HG03575 (cell line): ENCODE data around the gene RALGDS.
"Not testable (repeated sequence)": the region's sequence is repeated elsewhere in the genome, so short reads cannot be mapped to it uniquely, and the experiment has no call there.

Experiments used
- ATAC-seq: cut with Tn5 transposase; IDR thresholded peaks from one replicate; pipeline ENCODE4 v1.9.1; 2021; ENCODE audit not compliant: unreplicated experiment, insufficient number of reproducible peaks, low FRiP score; ENCODE audit errors: extremely low read depth

RALGDS gene

DNA sequence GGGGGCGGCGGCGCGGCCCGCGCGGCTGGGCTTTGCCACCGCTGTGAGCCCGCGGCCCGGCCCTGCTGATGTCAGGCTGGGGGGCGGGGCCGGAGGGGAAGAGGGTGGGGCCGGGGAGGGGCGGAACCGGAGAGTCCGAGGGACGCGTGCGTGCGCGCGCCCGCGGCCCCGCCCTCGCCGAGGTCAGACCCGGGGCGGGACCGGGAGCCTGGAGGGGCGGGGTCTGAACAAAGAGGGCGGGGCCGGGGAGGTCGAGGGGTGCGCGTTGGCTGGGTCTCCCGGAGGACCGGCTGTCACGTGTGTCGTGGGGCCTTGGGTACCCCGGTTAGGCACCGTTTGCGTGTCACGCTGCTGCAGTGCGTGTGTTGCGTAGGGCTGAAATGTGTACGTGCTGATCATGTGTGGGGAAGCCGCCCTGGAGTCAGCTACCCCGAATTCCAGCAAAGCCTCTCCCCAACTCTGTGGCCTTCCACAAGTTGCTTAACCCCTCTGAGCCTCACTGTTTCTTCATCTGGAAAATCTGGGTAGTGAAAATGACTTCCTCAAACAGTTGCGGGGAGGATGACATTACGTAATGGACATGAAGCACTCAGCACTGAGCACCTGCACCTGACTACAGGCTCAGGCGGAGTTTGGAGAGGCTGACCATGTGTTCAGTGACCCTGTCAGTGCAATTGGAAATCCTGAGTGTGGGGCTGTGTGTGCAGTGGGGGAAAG, at the start of gene RALGDS:
RALGDS (minus strand) TSS at position 43 of the 717 bp plus-strand sequence. CDS start 86 bp downstream, outside the sequence.
- ATAC-seq = no peak

DNA sequence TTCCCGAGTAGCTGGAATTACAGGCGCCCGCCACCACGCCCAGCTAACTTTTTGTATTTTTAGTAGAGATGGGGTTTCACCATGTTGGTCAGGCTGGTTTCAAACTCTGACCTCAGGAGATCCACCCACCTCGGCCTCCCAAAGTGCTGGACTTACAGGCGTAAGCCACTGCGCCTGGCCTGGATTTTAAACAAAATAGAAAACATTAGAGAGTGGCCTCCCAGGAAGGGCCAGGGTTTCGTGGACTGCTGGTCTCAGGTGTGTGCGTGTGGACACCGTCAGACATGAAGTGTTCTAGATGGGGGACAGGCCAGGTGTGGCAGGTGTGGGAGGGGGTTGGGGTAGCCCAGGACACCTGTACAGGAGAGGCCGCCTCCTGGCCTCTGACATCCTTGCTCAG, 49.7 kb upstream of the RALGDS start:
- ATAC-seq = no peak

DNA sequence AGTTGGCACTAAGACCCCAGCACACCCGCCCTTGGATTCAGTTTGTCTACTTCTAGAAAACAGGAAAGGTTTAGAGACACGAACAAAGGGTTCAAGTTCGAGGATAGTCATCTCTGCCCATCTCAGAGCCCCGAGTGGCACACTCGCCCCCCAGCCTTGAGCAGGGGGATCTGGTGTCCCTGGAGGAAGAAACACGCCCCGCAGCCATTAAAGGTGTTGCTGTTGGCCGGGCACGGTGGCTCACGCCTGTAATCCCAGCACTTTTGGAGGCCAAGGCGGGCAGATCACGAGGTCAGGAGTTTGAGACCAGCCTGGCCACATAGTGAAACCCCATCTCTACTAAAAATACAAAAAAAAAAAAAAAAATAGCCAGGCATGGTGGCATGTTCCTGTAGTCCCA, 48.6 kb upstream of the RALGDS start:
- ATAC-seq = not testable (repeated sequence)

DNA sequence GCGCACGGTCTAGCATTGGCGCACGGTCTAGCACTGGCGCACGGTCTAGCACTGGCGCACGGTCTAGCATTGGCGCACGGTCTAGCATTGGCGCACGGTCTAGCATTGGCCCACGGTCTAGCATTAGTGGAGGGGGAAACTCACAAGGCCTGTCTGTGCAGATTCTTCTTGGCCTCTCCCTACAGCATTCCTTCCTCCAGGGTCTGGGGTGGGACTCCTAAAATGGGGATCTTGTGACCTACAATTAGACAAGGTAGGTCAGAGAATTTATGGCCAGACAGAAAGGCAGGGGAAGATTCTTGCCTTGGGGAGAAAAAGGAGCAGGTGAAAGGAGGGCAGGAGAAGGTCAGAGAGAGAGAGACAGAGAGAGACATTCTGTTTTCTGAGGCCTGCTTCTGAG, 48.1 kb upstream of the RALGDS start:
- ATAC-seq = no peak

DNA sequence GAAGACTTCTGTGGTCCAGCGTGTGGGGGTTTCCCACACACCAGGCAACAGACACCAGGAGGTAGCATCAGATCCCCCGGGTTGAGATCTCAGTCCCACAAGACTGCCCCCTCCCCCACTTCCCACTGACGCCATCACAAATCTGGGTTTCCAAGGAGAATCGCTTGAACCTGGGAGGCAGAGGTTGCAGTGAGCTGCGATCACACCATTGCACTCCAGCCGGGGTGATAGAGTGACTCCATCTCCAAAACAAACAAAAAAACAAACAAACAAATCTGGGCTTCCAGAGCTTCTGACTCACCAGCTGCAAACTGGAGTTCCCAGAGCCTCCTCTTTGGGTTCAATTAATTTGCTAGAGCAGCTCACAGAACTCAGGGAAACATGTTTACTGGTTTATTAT, 47.4 kb upstream of the RALGDS start:
- ATAC-seq = no peak

DNA sequence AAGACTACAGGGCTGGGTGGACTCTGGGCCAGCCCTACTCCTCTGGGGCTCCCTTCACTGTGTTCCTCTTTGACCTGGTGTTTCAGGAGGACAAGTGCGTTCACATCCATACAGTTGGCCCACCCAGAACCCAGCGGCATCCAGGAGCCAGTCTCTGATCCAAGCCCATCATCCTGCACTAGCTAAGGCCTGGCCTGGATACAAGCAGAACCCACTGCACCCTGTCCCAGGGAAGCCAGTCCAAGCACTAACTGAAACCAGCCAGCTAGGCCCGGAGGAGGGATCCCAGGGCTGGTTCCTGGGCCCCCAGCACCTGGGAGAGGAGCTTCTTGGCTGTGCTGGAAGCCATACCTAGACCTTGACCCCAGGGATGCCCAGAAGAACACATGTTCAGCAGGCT, 46.7 kb upstream of the RALGDS start:
- ATAC-seq = no peak

DNA sequence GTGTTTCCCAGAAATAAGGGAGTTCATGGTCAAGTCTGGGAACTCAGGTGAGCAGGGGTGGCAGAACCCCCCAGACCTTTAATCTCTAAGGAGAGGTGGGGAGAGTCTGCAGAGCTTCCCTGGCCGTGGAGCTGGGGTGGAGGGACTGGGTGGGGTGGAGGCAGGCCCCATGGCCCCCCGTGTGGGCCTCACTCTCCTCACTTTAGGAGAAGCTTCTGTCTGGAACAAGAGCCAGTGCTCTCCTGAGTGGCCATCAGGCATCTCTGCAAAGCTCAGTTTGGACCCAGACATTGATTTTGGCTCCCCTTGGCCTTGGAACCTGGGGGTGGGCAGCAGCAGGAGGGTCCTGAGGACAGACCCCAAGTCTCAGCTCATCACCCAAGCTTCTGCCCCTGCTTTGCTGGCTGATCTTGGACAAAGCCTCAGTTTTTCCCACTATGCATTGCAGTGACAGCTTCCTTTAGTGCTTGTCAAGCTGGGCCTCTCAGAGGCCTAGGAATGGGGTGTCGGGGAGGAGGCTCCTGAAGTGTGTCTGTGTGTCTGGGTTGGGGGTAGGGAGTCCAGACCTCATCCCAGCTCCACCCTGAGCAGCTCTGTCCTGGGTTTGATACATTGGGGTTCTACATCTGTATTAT, 46.2 kb upstream of the RALGDS start:
- no peak for ATAC-seq

DNA sequence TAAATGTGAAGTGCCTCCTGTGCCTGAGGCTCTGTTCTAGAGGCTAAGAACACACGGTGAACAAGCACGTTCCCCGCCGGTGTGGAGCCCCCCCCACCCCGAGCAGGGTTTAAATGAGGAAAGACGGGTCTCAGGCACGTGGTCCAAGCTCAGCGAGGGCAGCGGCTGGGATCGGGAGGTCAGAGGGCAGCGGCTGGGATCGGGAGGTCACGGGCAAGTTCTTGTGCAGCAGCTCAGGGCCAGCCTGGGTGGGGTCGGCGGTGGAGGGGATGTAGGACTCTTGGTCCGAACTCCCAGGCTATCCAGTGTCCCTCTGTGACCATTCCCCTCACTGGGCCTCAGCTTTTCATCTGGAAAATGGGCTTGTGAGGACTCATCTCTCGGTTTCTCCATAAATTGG, 45.4 kb upstream of the RALGDS start:
- ATAC-seq = no peak

DNA sequence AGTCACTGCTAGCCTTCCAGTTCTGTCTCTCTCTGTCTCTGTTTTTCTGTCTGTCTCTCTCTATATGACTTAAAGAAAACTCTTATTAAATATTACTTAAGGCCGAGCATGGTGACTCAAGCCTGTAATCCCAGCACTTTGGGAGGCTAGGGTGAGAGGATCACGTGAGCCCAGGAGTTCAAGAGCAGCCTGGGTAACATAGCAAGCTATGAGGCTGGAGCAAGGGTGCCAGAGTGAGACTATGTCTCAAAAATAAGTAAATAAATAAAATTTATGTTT, 44.4 kb upstream of the RALGDS start:
- ATAC-seq = no peak

DNA sequence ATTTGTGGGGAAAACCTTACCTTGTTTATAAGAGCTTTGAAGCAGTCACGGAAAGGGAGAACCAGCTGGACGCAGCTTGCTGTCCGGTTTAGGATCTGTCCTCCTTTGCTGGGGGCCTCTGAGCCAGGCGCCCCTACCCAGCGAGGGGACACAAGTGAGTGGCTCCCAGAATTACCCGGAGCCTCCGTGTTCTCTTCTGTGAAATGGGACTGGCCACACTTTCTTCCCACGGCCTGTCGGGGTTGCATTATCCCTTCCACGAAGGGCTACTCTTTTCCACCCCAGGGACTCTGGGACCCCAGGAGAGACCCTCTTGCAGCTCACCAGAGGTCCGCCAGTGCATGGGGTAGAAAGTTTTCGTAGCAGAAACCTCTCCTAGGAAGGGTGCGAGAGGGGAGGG, 43.2 kb upstream of the RALGDS start:
- ATAC-seq = no peak

DNA sequence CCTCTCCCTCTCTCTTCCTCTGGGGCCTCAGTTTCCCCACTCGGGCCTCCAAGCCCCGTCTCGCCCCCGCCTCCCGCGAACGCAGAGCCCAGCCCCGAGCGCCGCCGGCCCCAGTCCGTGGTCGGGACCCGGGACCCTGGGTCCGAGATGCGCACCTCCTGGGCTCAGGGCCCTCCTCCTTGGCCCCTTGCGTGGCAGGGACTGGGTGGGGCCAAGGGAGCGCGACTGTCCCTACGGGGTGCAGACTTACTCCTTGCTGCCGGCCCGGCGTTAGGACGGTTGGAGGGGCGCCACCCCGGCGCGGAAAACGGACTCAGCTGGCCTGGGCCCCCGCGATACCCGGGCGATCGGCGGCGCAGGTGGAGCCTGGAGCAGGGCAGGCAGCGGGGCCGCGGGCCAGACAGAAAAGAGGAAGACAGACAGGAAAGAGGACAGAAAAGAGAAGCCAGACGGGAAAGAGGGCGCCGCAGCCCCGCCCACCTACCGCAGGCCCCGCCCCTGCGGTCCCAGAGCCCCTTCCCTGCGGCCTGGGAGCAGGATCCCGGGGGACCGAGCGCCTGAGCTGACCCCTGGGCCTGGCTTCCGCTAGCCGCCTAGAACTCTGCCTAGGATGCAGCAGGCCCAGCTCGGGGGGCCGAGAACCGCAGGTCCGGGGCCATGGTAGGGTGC, 42.6 kb upstream of the RALGDS start, which contains the start of gene GBGT1:
GBGT1 (minus strand) TSS at position 411 of the 669 bp plus-strand sequence. CDS start 1,502 bp downstream, outside the sequence.
- ATAC-seq = no peak

DNA sequence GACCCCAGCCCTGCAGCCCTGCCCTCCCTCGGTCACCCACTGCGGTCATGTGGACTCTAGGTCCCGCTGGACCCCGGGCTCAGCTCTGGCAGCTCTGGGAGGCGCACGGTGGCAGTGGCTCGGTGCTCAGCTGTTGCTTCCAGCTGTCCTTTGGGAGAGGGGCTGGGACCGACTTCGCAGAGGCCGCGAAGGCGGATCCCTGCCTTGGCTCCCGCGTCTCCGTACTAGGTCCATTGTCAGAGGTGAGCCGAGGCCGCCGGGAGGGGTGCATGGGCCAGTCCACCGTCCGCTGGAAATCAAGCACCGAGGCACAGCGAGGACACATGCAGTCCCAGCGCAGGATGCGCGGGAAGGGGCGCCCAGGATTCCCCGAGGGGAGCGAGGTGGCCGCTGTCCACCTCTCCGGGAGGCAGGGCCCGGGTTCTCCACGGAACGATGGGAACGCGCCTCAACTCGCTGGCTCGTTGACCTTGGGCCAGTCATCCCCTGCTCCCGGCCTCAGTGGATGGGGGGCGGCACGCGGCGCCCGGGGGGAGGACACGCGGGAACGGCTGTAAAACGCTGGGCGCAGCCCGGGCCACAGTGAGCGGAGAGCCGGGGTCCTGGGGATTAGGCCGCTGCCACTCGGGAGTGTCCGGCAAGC, 41.9 kb upstream of the RALGDS start:
- no peak for ATAC-seq

DNA sequence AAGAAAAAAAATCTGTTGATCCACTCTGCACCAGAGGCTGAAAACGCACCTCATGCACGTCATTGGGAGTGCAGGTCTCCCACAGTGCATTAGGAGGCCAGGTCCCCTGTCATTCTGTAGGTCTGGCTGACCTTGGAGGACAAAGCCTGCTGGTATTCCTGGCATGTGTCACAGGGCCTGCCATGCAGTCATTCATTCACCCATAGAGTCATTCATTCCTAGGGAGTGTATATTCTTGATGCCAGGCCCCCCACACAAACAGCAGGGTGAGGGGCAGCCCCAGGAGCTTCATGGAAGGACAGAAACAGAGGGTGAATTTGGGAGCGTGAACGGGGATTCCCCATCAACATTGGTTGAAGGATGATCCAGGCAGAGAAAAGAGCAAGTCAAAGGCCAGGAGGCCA, 40.5 kb upstream of the RALGDS start:
- ATAC-seq = no peak

DNA sequence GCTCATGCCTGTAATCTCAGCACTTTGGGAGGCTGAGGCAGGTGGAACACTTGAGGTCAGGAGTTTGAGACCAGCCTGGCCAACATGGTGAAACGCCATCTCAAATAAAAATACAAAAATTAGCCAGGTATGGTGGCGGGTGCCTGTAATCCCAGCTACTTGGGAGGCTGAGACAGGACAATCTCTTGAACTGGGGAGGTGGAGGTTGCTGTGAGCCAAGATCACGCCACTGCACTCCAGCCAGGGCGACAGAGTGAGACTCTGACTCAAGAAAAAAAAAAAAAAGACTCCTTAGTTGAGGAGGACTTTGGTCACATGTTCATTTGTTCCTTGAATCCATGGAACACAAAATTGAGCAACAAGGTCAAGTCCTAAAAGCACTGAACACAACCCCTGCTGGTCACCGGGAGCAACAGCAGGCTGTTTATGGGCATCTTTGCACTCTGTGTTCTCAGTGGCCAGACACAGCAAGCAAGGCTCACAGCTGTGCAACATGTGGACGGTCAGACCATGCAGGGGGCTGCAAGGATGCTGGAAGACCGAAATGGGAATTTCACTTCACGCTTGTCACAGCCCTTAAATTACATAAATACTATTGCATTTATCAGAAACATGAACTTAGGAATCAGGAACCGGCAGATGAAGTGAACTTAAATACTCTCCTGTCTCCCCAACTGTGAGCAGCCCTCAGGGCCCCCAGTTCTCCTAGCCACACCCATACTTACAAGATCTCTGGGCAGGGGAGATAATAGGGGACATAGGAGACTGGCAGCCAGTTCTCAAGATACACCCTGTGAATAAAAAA, 39.9 kb upstream of the RALGDS start:
- ATAC-seq = no peak

DNA sequence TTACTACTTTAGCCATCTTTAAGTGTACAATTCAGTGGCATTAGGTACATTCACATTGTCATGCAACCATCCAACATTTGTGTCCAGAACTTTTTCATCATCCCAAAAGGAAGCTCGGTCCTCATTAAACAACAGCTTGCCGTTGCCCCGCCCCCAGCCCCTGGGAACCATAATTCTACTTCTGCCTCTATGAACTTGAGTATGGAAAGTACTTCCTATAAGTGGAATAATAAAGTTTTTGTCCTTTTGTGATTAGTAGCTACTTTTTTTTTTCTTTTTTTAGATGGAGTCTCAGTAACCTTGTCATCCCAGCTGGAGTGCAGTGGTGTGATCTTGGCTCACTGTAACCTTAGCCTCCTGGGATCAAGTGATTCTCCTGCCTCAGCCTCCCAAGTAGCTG, 37.7 kb upstream of the RALGDS start:
- no peak for ATAC-seq

DNA sequence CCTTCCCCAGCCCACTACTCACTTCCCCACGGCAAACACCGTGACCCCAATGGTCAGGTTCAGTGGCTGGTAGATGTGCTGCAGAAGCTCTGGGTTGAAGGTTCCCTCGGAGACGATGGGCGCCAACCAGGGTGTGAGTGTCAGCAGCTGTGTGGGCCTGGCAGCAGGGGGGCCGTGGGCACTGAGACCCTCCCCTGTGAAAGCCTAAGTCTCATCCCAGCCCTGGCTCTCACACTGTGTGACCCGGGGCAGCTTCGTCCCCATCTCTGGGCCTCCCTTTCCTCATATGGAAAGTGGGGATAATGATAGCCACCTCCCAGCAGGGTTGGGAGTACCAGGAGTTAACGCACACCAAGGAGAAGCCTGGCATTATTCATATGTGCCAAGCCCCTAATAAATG, 34.1 kb upstream of the RALGDS start:
- ATAC-seq = no peak

DNA sequence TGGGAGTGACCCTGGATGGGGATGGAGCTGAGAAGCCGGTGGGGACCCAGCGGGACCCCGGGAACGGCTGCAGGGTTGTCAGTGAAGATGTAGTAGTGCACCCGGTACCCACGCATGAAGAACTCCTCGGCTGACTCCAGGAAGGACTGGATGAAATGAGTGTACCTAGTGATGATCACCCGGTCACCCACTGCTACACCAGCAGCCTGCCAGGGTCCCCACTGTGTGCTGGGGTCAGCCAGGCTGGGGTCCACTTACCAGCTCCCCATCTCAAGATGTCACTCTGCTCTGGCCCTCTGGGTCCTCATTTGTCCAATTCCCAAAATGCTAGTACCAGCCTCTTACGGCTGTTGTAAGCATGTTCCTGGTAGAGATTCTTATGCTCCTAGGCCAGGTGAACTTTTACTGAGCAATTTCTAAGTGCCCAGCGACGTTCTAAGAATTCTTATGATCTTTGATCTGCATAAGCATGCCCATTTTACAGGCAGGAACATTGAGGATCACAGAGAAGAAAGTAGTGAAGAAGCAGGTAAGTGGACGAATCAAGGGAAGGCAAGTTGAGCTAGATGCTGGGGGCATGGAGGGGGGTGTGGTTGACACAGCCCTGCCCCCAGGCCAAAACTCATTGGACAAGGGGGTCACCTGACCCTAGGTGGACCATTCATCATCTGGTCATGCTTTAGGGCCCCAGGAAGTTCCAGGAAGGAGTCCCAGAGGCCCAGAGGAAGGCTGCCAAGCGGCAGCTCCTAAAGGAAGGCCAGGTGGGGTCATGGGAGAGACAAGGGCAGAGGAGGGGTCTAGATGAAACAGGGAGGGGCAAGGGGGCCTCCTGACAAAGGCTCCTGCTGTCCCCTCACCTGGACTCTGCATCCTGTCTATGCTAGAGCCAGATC, 33.3 kb upstream of the RALGDS start:
- no peak for ATAC-seq
